KMS-11 (cell line): Measurements from ENCODE around the gene CFDP1.

Experiments
- H2AFZ ChIP-seq: fragments of 200-600 bp; sonication (generic); 2 replicates; pipeline ENCODE4 v1.6.1; 2016; ENCODE audit warnings: antibody characterized with exemption, mixed run types, low read depth
- H3K27ac ChIP-seq: fragments of 200-600 bp; sonication (generic); 2 replicates; pipeline ENCODE4 v1.6.1; 2016; ENCODE audit warnings: mild to moderate bottlenecking, mixed run types
- H3K27me3 ChIP-seq: fragments of 200-600 bp; sonication (generic); 2 replicates; pipeline ENCODE4 v1.6.1; 2017; ENCODE audit warnings: mild to moderate bottlenecking, low read depth, mixed run types, moderate library complexity; ENCODE audit not compliant: insufficient read depth
- H3K36me3 ChIP-seq: fragments of 200-600 bp; sonication (generic); 2 replicates; pipeline ENCODE4 v1.6.1; 2017; ENCODE audit warnings: mild to moderate bottlenecking, mixed run types; ENCODE audit not compliant: insufficient read depth
- H3K4me1 ChIP-seq: fragments of 200-600 bp; sonication (generic); 2 replicates; pipeline ENCODE4 v1.6.1; 2016; ENCODE audit warnings: mild to moderate bottlenecking, low read depth, mixed run types; ENCODE audit not compliant: poor library complexity, severe bottlenecking
- H3K4me2 ChIP-seq: fragments of 200-600 bp; sonication (generic); 2 replicates; pipeline ENCODE4 v1.7.0; 2016; ENCODE audit warnings: mild to moderate bottlenecking, mixed run types
- H3K4me3 ChIP-seq: fragments of 200-600 bp; sonication (generic); IDR thresholded peaks from 2 replicates; pipeline ENCODE4 v1.6.1; 2017; ENCODE audit warnings: low read depth, low read length, mixed read lengths; ENCODE audit not compliant: insufficient read depth
- H3K79me2 ChIP-seq: fragments of 200-600 bp; sonication (generic); 2 replicates; pipeline ENCODE4 v1.6.1; 2016; ENCODE audit warnings: low read depth, mixed run types; ENCODE audit not compliant: insufficient read depth
- H3K9ac ChIP-seq: fragments of 200-600 bp; sonication (generic); 2 replicates; pipeline ENCODE4 v1.6.1; 2016; ENCODE audit warnings: mild to moderate bottlenecking, mixed run types
- H4K20me1 ChIP-seq: fragments of 200-600 bp; sonication (generic); 2 replicates; pipeline ENCODE4 v1.6.1; 2016; ENCODE audit warnings: mild to moderate bottlenecking, mixed run types; ENCODE audit not compliant: insufficient read depth
- CTCF ChIP-seq: fragments of 200-600 bp; sonication (generic); conservative IDR thresholded peaks from 2 replicates; pipeline ENCODE4 v1.6.1; 2017; ENCODE audit warnings: low read depth, mild to moderate bottlenecking, antibody characterized with exemption, low read length, moderate library complexity, mixed read lengths

Gene CFDP1

GRCh38 chr16:75389096-75389690 lies 44.1 kb downstream of the CFDP1 start:
- no peak for TF ChIP-seq CTCF
- no peak overlapping the region for H3K4me3 ChIP-seq
- H3K27ac ChIP-seq: no peak overlapping the region
- no peak overlapping the region for H3K4me2 ChIP-seq
- H3K79me2 ChIP-seq: no peaks in the 10 kb centered on the region
- H3K4me1 ChIP-seq: no peaks in the 10 kb centered on the region
- no peaks in the 10 kb centered on the region for H3K36me3 ChIP-seq
- no peak overlapping the region for H2AFZ ChIP-seq
- H3K9ac ChIP-seq: no peak overlapping the region
- H3K27me3 ChIP-seq: no peaks in the 10 kb centered on the region
- H4K20me1 ChIP-seq: no peaks in the 10 kb centered on the region

- H3K79me2 ChIP-seq: no peaks in the 10 kb centered on the region
- H3K9ac ChIP-seq: no peak overlapping the region
- no peak overlapping the region for H3K27ac ChIP-seq
- no peak overlapping the region for H2AFZ ChIP-seq
- H3K36me3 ChIP-seq: no peaks in the 10 kb centered on the region
- H3K4me1 ChIP-seq: no peaks in the 10 kb centered on the region
- no peaks in the 10 kb centered on the region for H4K20me1 ChIP-seq
- no peaks in the 10 kb centered on the region for H3K27me3 ChIP-seq
- H3K4me2 ChIP-seq: no peak overlapping the region
- H3K4me3 ChIP-seq: no peak overlapping the region
- no peak for TF ChIP-seq CTCF
These were observed 45.4 kb downstream of the CFDP1 start for GRCh38 chr16:75387951-75388350.

GRCh38 chr16:75385507-75386152 lies 47.7 kb downstream of the CFDP1 start:
- H3K4me2 ChIP-seq: no peak overlapping the region
- H3K36me3 ChIP-seq: no peaks in the 10 kb centered on the region
- H3K27ac ChIP-seq: no peak overlapping the region
- H3K27me3 ChIP-seq: no peaks in the 10 kb centered on the region
- no peak overlapping the region for H2AFZ ChIP-seq
- H4K20me1 ChIP-seq: no peaks in the 10 kb centered on the region
- no peak overlapping the region for H3K9ac ChIP-seq
- peak; percentile 88 for TF ChIP-seq CTCF
- H3K79me2 ChIP-seq: no peaks in the 10 kb centered on the region
- H3K4me3 ChIP-seq: no peak overlapping the region
- peaks cover 6% of the 10 kb centered on the region for H3K4me1 ChIP-seq

GRCh38 chr16:75383141-75383540 lies 50.2 kb downstream of the CFDP1 start:
- H4K20me1 ChIP-seq: no peaks in the 10 kb centered on the region
- no peaks in the 10 kb centered on the region for H3K79me2 ChIP-seq
- no peak overlapping the region for H3K9ac ChIP-seq
- H3K36me3 ChIP-seq: no peaks in the 10 kb centered on the region
- H3K4me1 ChIP-seq: peaks cover 24% of the 10 kb centered on the region
- no peak overlapping the region for H2AFZ ChIP-seq
- H3K27me3 ChIP-seq: no peaks in the 10 kb centered on the region
- no peak for TF ChIP-seq CTCF
- no peak overlapping the region for H3K27ac ChIP-seq
- no peak overlapping the region for H3K4me2 ChIP-seq
- H3K4me3 ChIP-seq: no peak overlapping the region
